ENCODE data around the gene FRRS1.
"Not testable (repeated sequence)": the region's sequence is repeated elsewhere in the genome, so short reads cannot be mapped to it uniquely, and the experiment has no call there.

The FRRS1 gene

DNA sequence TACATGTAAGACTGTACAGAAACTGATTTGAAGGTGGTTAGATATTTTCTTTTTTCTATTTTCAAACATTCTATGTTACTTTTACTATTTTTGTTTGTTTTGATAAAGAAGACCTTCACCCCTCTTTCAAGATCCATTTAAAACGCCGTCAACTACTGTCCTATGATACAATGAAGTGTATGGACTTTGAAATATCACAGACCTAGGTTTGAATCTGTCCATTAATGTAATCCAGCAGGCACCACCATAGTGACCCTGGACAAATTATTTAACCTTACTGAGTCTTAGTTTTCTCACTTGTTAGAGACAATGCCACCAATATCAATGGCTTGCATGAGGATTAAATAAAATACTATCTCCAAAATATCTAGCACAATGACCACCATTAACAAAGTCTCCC lies 2.0 kb downstream of the FRRS1 start:
- no peak for DNase-seq

- DNase-seq = no peak
Observed at GRCh38 chr1:99763956-99764355, 2.5 kb downstream of the FRRS1 start.

- no peak for DNase-seq
Observed at GRCh38 chr1:99761774-99762173, 4.7 kb downstream of the FRRS1 start.

DNA sequence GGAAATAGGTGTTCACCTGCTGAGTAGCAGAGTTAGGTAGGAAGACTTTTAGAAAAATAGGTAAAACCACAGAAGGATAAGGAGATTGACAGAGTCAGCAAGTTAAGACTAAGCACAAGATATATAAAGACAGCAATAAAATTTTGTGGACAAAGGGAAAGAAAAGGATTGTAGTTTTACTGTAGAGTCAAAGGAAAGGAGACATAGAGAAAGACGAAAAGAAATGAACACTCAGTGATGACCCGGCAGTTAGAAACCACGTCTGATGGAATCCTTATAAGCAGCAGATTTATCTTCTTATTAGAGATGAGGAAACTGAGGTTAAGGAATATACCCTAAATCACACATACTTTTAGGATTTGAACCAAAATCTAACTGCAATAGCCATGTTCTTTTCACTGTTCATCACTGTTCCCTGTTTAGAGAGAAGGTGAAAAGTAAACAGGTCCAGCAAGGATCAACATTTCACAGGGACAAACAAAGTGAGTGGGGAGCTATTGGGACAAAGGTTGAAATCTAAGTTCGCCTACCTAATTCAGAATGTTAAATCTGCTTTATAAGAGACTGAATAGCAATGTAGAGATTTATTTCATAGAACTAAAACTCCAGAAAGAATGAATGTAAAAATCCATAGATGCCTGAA lies 6.8 kb downstream of the FRRS1 start:
- no peak for DNase-seq

DNA sequence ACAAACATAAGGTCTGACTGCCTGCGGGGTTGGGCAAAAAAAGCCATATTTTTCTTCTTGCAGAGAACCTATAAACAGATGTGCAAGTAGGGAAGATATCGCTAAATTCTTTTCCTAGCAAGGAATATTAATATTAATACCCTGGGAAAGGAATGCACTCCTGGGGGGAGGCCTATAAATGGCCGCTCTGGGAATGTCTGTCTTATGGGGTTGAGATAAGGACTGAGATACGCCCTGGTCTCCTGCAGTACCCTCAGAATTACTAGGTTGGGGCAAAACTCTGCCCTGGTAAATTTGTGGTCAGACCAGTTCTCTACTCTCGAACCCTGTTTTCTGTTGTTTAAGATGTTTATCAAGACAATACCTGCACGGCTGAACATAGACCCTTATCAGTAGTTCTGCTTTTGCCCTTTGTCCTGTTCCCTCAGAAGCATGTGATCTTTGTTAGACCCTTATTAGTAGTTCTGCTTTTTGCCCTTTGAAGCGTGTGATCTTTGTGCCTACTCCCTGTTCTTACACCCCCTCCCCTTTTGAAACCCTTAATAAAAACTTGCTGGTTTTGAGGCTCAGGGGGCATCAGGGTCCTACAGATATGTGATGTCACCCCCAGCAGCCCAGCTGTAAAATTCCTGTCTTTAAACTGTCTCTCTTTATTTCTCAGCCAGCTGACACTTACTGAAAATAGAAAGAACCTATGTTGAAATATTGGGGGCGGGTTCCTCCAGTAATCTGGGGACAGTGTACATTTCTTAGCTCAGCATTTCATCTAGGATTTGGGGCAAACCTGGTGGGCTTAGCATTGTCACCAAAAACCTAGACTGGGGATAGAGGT lies 7.5 kb downstream of the FRRS1 start:
- DNase-seq = not testable (repeated sequence)

DNA sequence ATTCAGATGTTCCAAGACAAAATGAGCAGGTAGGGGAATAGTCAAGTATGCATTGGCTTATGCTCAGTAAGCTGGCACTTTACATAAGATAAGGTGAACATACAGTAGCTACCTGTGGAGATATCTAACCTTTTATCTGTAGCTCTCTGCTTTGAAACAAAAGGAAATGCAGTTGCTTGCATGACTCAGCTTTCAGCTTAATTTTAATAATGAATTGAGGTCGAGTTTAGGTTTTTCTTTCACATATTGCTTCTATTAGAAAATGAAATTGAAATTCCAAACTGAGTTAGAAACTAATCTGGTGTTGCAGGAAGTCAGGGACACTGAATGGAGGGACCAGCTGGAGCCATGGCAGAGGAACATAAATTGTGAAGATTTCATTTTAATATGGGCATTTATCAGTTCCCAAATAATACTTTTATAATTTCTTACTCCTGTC lies 8.3 kb downstream of the FRRS1 start:
- no peak for DNase-seq

- no peak for DNase-seq
Observed at GRCh38 chr1:99756598-99756997, 9.8 kb downstream of the FRRS1 start.

DNA sequence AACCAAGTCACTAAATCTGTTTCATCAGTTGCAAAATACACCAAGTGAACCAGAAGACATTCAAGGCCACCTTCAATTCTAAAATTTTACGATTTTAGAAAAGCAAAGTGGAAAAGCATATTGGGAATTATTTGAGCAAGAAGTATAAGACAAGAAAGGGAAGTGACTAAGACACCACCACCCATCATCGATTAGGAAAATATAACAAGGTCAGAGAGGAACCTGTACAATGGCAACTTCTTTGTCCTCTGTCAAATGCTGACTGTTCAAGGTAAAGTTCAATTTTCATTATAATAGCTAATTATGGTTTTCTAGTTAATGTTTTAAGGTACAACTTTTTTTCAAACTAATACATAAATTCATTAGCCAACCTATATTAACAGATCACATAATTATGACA lies 10.8 kb downstream of the FRRS1 start:
- no peak for DNase-seq

DNA sequence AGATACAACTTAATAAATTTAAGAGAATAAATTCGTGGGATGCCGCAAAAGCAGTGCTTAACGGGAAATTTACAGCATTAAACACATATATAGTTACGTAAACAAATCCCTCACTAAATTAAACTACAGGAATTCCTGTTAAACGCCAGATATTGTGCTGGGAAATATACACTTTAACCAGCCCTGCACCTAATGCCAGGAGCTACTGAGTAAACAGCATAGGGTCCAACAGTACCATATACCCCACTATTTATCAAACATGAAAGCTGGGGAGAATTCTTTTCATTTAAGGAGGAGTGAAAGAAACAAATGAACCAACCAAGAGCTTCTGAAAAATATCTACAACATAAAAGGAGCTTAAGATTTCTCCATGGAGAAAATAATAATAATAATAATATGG lies 11.7 kb downstream of the FRRS1 start:
- DNase-seq = no peak

DNA sequence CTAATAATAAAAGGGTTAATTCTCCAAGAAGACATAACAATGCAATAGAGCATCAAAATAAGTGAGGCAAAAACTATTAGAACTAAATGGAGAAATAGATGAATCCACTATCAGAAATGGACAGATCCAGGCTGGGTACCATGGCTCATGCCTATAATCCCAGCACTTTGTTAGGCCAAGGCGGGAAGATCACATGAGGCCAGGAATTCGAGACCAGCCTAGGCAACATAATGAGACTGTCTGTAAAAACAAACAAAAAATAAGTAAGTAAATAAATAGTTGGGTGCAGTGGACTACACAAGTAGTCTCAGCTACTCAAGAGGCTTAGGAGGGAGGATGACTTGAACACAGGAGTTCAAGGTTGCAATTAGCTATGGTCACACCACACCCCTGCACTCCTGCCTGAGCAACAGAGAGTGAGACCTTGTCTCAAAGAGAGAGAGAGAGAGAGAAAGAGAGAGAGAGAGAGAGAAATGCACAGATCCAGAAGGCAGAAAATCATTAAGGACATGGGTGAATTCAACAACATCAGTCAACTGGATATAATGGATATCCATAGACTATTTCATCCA lies 12.3 kb downstream of the FRRS1 start:
- no peak for DNase-seq

DNA sequence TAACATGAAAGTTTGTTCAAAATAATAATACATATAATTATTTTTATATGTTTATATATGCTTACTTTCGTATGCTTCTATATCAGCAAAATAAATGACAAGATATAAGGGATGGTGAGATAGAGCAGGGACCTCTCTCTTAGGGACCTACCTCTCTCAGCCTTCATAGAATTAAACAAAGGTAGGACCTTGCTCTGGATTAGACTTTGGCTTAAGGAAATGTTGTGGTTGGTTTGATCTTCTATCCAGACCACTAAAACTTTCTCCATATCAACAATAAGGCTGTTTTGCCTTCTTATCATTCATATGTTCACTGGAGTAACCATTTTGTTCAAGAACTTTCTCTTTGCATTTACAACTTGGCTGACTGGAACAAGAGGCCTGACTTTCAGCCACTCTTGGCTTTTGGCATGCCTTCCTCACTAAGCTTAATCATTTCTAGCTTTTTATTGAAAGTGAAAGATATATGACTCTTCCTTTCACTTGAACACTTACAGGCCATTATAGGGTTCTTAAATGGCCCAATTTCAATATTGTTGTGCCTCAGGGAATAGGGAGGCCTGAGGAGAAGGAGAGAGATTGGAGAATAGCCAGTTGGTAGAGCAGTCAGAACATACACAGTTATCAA lies 14.4 kb downstream of the FRRS1 start:
- no peak for DNase-seq

- DNase-seq = no peak
Observed at GRCh38 chr1:99749504-99750347, 16.7 kb downstream of the FRRS1 start.

GRCh38 chr1:99748419-99748818 lies 18.0 kb downstream of the FRRS1 start:
- DNase-seq = no peak

- DNase-seq = no peak
Observed at GRCh38 chr1:99745684-99746083, 20.8 kb downstream of the FRRS1 start.

DNA sequence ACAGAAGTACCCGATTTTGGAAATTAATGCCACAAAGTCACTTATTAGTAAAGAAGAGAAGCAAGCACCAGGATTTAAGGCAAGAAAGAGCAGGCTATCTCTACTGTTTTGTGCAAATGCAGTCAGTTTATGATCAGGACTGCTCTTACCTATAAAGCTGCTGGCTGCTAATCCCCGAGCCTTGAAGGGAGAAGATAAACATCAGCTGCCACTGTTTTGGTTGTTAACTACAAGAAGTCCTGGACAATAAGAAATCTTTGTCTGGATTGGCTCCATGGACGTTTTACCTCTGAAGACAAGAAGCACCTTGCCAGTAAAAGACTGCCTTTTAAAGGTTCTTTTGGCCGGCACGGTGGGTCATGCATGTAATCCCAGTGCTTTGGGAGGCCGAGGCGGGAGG lies 21.4 kb downstream of the FRRS1 start:
- DNase-seq = no peak

- DNase-seq = no peak
Observed at GRCh38 chr1:99740141-99740540, 26.3 kb downstream of the FRRS1 start.

DNA sequence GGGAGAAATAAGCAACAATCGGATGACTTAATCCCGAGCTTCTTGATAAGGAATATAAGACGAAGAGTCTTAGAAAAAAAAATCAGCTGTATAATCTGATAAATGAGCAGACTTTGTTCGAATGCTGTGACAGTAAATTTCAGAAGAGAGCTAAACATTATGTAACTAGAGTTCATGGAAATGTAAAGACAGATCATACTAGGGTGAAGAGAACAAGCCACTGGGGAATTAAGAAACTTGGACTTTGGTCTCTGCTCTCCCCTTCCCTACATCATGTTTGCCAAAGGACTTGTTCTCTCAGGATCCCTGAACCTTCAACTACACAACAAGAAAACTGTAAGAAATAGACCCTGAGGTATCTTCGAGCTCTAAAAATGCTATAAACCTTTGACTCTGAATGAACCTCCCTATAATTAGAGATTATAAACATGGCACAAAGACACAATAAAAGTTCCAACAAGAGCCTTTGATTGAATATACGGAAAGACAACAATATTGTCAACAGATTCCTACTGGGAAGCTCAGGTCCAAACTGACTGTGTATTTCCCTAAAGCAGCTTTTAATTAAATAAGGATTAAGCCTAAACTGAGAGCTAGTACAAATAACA lies 27.5 kb downstream of the FRRS1 start:
- no peak for DNase-seq

GRCh38 chr1:99737016-99737415 lies 29.4 kb downstream of the FRRS1 start:
- peak; percentile 30 for DNase-seq

DNA sequence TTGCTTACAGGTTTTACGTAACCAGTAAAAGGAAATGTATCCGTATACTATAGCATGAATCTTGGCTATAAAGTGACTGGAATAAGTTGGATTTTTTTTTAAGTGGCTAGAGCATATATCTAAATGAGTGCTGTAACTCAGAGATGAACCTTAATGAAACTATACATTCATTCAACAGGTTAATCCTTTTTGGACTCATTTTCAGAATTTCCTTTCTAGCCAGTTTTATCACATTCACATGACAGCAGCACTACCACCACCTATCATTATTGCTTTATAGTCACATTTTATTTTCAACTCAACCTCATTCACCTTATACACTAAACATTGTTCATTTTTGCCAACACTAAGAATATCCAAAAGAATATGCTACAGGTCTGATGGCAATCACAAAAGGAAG lies 30.6 kb downstream of the FRRS1 start:
- no peak for DNase-seq

GRCh38 chr1:99731384-99731783 lies 35.1 kb downstream of the FRRS1 start:
- no peak for DNase-seq

- no peak for DNase-seq
Observed at GRCh38 chr1:99728494-99729235, 37.8 kb downstream of the FRRS1 start.

All from femur (tissue), 1 donor.